ENCODE results near the gene STOML1.

DNA sequence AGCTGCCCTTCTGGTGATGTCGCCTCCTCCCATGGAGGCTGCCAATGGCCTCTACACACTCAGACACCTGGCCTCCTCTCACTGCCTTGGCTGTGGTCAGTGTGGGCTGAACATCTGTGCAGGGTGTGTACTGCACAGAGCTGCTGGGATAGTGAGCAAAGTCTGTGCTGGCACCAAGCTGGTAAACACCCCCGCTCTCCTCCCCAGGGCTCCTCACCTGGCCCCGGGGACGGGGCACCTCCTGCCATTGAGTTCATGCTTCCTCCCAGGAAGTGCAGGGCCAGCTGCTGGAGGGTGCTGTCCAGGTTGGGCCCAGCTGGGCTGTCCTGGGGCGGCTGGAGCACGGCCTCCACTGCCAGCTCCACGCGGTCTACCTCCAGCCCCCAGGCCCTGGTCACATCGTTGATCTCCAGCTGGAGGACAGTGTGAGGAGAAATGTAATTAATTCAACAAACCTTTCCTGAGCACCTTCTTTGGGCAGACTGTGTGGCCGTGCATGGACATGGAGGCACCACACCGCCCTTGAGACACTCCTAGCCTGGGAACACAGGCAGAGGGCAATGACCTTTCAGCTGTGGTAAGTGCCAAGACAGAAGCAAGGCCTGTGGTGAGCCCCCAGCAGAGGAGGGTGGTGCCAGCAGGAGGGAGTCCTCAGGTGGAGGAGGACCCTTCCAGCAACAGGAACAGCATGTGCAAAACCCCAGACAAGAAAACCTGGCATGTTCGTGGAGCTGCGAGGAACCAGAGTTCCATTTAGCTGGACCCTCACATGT lies 6.8 kb downstream of the STOML1 start:
- TF ChIP-seq, protein P1, sequence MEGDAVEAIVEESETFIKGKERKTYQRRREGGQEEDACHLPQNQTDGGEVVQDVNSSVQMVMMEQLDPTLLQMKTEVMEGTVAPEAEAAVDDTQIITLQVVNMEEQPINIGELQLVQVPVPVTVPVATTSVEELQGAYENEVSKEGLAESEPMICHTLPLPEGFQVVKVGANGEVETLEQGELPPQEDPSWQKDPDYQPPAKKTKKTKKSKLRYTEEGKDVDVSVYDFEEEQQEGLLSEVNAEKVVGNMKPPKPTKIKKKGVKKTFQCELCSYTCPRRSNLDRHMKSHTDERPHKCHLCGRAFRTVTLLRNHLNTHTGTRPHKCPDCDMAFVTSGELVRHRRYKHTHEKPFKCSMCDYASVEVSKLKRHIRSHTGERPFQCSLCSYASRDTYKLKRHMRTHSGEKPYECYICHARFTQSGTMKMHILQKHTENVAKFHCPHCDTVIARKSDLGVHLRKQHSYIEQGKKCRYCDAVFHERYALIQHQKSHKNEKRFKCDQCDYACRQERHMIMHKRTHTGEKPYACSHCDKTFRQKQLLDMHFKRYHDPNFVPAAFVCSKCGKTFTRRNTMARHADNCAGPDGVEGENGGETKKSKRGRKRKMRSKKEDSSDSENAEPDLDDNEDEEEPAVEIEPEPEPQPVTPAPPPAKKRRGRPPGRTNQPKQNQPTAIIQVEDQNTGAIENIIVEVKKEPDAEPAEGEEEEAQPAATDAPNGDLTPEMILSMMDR (IDR thresholded peaks at IDR 0.05), result no peak
- TF ChIP-seq, protein P2, sequence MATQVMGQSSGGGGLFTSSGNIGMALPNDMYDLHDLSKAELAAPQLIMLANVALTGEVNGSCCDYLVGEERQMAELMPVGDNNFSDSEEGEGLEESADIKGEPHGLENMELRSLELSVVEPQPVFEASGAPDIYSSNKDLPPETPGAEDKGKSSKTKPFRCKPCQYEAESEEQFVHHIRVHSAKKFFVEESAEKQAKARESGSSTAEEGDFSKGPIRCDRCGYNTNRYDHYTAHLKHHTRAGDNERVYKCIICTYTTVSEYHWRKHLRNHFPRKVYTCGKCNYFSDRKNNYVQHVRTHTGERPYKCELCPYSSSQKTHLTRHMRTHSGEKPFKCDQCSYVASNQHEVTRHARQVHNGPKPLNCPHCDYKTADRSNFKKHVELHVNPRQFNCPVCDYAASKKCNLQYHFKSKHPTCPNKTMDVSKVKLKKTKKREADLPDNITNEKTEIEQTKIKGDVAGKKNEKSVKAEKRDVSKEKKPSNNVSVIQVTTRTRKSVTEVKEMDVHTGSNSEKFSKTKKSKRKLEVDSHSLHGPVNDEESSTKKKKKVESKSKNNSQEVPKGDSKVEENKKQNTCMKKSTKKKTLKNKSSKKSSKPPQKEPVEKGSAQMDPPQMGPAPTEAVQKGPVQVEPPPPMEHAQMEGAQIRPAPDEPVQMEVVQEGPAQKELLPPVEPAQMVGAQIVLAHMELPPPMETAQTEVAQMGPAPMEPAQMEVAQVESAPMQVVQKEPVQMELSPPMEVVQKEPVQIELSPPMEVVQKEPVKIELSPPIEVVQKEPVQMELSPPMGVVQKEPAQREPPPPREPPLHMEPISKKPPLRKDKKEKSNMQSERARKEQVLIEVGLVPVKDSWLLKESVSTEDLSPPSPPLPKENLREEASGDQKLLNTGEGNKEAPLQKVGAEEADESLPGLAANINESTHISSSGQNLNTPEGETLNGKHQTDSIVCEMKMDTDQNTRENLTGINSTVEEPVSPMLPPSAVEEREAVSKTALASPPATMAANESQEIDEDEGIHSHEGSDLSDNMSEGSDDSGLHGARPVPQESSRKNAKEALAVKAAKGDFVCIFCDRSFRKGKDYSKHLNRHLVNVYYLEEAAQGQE (IDR thresholded peaks at IDR 0.05; ENCODE audit: insufficient read depth in 1 of 2, low read depth in 2 of 2, low read length in 1 of 2), result no peak
- TF ChIP-seq POLR2AphosphoS5 (IDR thresholded peaks at IDR 0.05; ENCODE audit: low read depth, low read length) (no peak), TCF7L2 (IDR thresholded peaks at IDR 0.05; ENCODE audit: low read depth, low read length) (no peak)

Measured in Panc1 (cell line).